ENCODE measurements around the gene TNXB.

GRCh38 chr6:32047084-32047478, 62.1 kb downstream of the TNXB start:
- TF ChIP-seq CTCF (IDR thresholded peaks at IDR 0.05) (no peak), POLR2A (IDR thresholded peaks at IDR 0.05) (no peak)
